HG03439 (cell line): ENCODE results near the gene MYORG.
"Not testable (repeated sequence)": the region's sequence is repeated elsewhere in the genome, so short reads cannot be mapped to it uniquely, and the experiment has no call there.

ENCODE experiments used
- ATAC-seq: cut with Tn5 transposase; IDR thresholded peaks from one replicate; pipeline ENCODE4 v1.9.1; 2021; ENCODE audit warnings: mild to moderate bottlenecking, moderate library complexity; ENCODE audit not compliant: unreplicated experiment

MYORG gene

GRCh38 chr9:34370335-34370969 is 6.2 kb downstream of the MYORG start:
- ATAC-seq, result no peak

DNA sequence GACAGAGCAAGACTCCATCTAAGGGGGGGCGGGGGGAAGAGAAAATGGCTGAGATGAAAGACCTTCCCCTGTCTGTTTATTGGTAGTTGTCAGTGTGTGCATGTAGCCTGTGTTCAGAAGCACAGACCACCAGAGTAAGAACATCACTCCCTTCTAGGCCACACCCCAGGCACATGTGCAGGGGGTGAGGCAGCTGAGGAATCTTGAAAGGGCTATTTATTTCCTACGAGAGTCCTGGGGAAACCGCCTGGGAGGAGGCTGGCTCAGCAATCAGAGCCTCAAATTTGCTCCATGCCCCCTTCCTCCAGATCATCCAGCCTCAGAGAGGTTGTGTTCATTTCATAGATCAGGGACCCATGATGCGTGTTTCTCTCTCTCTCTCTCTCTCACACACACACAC is 7.1 kb downstream of the MYORG start:
- no peak for ATAC-seq

GRCh38 chr9:34368796-34369195 is 7.9 kb downstream of the MYORG start:
- ATAC-seq, result not testable (repeated sequence)

GRCh38 chr9:34367751-34368410 is 8.8 kb downstream of the MYORG start:
- ATAC-seq, result not testable (repeated sequence)

DNA sequence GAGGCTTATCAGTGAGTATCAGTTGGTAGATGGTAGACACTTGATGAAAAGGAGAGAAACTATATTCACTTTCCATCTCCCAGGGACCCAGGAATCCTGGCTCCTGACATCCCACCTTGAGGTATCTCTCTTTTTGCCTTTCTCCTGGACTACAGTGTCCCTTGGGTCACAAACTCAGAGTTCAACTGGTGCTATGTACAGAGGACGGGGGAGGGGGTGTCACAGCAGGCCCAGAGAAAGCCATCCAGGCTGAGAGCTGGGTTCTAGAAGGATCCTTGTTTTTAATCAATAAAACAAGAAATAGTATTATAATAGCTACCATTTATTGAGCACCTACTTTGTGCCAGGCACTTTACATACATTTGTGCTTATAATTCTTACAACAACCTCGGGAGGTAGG is 10.3 kb downstream of the MYORG start:
- no peak for ATAC-seq

DNA sequence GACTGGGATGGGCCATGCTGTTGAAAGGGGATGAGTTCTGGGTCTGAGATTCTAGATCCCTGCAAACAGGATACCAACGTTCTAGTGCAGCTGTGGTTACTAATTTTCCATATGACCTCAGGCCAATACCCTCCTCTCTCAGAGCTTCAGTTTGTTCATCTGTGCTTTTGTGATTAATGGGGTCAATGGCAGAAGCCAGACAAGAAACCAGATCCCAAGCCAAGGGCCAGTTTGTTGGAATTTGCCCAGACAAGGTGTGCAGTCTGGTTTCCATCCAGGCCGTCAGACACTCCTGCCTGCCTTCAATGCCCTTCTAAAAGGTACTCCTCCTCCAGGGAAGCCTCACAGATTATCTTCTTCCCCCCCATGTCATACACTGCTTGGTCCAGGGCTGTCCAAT is 11.4 kb downstream of the MYORG start:
- no peak for ATAC-seq

- ATAC-seq, result no peak
Observed at GRCh38 chr9:34363619-34364351, 12.9 kb downstream of the MYORG start.

DNA sequence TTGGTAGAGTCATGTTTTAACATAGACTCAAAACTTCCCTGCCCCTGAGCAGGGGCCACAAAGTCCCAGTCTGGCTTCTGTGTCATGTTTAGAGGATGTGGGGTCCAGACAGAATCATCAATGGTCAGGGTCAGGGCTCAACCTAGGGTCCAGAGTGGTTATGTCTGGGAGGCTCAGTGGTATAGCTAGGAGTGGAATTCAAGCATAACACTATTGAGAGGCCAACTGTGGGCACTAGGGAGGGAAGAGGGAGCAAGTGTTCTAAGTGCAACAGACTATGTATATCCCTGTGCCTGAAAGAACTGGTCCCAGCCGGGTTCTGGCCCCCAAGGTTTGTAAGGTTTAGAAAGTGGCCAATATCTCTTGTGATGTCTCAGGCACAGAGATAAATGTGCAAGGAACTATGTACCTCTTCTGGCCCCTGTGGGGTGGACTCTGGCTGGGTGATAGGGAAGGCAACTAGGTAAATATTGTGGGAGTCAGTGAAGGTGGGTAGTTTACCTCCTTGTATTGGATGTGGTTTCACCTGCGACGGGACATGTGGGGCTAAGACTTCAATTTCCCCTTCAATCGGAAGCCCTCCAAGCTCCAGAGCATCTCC is 14.0 kb downstream of the MYORG start:
- ATAC-seq, result no peak

DNA sequence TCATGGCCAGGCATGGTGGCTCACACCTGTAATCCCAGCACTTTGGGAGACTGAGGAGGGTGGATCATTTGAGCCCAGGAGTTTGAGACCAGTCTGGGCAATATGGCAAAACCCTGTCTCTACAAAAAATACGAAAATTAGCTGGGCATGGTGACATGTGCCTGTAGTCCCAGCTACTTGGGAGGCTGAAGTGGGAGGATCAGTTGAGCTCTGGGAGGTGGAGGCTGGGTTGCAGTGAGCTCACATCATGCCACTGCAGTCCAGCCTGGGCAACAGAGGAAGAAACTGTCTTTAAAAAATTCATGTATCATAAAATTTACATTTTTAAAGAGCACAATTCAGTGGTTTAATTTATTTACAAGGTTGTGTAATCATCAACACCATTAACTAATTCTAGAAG is 23.7 kb downstream of the MYORG start:
- not testable (repeated sequence) for ATAC-seq

- not testable (repeated sequence) for ATAC-seq
Observed at GRCh38 chr9:34352122-34352652, 24.5 kb downstream of the MYORG start.

GRCh38 chr9:34349324-34349723 is 27.4 kb downstream of the MYORG start:
- no peak for ATAC-seq

DNA sequence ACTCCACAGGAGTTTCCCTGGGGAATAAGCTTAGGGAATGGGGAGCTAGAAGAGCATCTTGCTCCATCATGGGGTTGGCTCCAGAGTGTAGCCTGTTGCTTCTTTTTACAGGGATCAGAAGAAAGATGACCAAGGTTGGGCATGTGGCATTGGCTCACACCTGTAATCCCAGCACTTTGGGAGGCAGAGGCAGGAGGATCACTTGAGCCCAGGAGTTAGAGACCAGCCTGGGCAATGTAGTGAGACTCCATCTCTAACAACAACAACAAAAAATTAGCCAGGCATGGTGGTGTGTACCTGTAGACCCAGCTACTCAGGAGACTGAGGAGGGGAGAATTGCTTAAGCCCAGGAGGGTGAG is 28.9 kb downstream of the MYORG start:
- no peak for ATAC-seq

GRCh38 chr9:34346873-34347799 is 29.6 kb downstream of the MYORG start:
- no peak for ATAC-seq

- ATAC-seq, result no peak
Observed at GRCh38 chr9:34343605-34344004, 33.1 kb downstream of the MYORG start.

- ATAC-seq, result no peak
Observed at GRCh38 chr9:34343090-34343489, 33.6 kb downstream of the MYORG start.

- ATAC-seq, result no peak
Observed at GRCh38 chr9:34341659-34342295, 34.9 kb downstream of the MYORG start.

DNA sequence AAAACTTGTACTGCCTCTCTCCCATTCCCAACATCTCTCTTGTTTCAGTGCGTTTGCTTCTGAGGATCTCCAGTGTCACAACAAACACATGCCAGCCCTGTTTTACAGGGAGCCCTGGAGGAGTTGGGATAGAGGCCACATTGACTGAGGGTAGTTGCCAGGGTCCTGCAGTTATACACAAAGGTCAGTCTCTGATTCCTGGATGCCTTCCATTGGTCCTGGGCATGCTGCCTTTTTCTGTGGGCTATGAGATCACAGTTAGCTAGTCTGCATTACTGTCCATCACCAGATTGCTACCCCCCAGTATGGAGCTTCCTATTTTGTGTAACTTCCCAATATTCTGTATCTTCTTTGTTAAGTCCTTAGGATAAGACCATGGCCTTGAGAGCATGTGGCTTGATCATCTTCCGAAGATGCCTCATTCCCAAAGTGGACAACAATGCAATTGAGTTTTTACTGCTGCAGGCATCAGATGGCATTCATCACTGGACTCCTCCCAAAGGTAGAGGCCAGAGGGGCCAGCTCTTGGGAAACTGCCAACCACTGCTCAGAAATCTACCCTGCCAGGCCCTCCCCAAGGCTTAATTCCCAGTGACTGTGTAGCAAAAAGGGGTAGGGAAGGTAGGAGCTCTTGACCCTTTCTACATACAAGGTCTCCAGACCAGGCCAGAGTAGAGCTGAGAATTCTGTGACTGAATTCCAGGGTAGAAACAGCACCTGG is 37.9 kb downstream of the MYORG start:
- ATAC-seq, result no peak

GRCh38 chr9:34338079-34338478 is 38.6 kb downstream of the MYORG start:
- ATAC-seq, result not testable (repeated sequence)

DNA sequence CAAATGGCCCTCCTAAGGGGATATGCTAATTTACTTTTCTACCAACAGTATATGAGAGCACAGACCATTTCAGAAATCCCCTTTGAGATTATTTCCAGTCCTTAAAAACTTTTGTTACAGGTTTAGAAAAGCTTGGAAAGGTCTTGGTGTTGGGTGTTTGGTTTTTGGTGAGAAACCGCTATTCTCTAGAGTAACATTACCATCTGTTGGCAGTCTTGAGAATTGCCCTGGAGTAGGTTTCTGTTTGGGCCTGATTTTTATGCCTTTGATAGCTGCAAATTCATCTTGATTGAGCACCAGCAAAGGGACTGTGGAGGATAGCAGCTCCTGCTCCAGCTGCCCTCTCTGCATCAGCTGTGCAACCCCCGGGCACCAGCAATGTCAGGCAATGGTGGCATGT is 39.3 kb downstream of the MYORG start:
- ATAC-seq, result no peak
